Measurements from ENCODE around the gene MNAT1. TPM values are rescaled to one million over a fixed set of nuclear protein-coding genes. Genes with fewer than 3 reads are reported as not detected.

The MNAT1 gene
- total RNA-seq, 1 donor: 71.7 TPM

DNA sequence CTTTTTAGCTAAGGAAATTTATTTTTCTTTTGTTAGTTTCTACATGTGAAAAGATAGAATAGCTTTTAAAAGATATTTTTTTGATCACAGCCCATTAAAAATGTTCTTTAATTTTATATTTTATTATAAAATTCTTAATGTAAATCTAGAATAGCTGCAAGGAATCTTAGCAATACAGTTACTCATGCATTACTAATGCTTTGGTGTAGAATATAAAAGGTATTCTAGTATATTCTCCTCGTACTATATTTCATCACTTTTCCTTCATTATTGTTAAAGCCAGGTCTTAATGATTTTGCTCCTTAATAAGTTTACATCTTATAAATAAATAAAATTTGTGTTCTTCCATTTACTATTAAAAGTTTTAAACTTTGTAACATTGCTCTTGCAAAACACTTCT is 82.6 kb downstream of the MNAT1 start:
- H3K4me3 ChIP-seq (ENCODE audit: low read depth, low read length): no peak overlapping the region
- TF ChIP-seq, protein P1, sequence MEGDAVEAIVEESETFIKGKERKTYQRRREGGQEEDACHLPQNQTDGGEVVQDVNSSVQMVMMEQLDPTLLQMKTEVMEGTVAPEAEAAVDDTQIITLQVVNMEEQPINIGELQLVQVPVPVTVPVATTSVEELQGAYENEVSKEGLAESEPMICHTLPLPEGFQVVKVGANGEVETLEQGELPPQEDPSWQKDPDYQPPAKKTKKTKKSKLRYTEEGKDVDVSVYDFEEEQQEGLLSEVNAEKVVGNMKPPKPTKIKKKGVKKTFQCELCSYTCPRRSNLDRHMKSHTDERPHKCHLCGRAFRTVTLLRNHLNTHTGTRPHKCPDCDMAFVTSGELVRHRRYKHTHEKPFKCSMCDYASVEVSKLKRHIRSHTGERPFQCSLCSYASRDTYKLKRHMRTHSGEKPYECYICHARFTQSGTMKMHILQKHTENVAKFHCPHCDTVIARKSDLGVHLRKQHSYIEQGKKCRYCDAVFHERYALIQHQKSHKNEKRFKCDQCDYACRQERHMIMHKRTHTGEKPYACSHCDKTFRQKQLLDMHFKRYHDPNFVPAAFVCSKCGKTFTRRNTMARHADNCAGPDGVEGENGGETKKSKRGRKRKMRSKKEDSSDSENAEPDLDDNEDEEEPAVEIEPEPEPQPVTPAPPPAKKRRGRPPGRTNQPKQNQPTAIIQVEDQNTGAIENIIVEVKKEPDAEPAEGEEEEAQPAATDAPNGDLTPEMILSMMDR (IDR thresholded peaks at IDR 0.05; ENCODE audit: insufficient read depth, low read depth, low read length): no peak
- DNase-seq (ENCODE audit: low read depth): no peak

DNA sequence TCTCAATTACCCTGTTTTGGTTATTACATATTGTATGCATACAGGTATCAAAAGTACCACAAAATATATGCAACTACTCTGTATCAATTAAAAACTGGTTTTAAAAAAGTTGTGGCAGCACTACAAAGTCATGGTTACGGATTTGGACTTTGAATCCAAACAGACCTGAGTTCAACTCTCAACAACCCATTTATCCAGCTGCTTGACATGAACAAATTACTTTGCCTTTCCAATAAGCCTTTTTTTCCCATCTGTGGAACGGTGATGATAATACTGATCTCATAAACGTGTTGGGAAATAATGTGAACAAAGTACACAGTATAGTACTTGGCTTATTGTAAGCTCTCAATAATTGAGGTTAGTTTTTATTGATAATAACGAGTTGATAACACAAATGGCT is 85.0 kb downstream of the MNAT1 start:
- DNase-seq (ENCODE audit: low read depth): no peak
- H3K4me3 ChIP-seq (ENCODE audit: low read depth, low read length): no peak overlapping the region
- TF ChIP-seq, protein P1 (IDR thresholded peaks at IDR 0.05; ENCODE audit: insufficient read depth, low read depth, low read length): no peak

DNA sequence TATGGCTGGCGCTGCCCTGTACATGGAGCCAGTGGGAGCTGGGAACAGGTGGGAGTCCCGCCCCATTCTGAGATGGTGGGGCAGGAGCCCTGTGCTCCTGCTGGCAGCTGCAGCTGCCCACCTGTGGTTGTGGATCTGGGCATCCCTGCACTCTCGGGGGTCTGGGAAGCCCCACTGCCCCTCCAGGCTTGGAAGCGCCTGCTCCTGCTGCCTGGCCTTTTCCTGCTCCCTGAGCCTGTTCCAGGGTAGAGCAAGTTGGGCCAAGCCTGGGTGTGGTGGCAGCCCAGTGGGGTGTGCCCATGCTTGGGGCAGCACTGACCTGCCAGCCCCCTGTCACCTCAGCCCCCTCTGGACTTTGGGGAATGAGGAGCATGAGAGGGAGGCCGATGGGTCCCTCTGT is 104.0 kb downstream of the MNAT1 start:
- H3K4me3 ChIP-seq (ENCODE audit: low read depth, low read length): no peak overlapping the region
- TF ChIP-seq, protein P1 (IDR thresholded peaks at IDR 0.05; ENCODE audit: insufficient read depth, low read depth, low read length): no peak
- no peak for DNase-seq (ENCODE audit: low read depth)

DNA sequence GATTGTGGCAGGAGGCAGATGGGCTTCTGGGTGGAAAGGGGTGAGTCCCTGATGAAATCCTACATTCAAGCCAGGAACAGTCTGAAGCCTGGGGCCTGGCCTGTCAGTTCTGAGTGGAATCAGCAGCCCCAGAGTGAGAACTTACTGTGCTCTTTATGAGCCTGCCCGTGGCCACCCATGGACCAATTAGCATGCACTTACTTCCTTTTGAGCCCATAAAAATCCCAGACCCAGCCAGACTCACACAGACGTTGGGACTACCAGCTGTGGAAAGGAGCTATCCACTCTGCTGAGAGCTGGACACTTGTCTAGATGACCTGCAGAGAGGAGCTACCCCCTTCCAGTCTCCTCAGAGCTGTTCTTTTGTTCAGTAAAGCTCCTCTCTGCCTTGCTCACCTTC is 104.5 kb downstream of the MNAT1 start:
- DNase-seq (ENCODE audit: low read depth): no peak
- TF ChIP-seq, protein P1 (IDR thresholded peaks at IDR 0.05; ENCODE audit: insufficient read depth, low read depth, low read length): no peak
- no peak overlapping the region for H3K4me3 ChIP-seq (ENCODE audit: low read depth, low read length)

DNA sequence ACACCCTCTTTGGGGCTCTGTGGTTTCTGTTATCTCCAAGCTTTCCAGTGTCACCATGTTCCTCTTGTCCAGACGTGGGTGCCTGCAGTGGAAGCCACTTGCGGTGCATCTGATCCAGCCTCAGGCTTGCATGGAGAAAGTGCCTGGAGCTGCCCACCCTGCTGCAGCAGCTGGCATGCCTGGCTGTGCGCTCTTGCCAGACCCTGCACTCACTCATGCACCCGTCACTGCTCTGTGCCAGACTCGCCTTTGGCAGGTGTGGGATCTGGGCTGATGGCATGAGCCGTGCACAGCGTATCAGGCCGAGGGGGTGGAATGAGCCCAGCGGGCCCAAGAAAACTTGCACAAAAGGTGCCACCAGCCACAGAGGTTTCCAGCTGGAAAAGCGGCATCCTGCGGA is 105.1 kb downstream of the MNAT1 start:
- no peak for DNase-seq (ENCODE audit: low read depth)
- TF ChIP-seq, protein P1 (IDR thresholded peaks at IDR 0.05; ENCODE audit: insufficient read depth, low read depth, low read length): no peak
- no peak overlapping the region for H3K4me3 ChIP-seq (ENCODE audit: low read depth, low read length)

DNA sequence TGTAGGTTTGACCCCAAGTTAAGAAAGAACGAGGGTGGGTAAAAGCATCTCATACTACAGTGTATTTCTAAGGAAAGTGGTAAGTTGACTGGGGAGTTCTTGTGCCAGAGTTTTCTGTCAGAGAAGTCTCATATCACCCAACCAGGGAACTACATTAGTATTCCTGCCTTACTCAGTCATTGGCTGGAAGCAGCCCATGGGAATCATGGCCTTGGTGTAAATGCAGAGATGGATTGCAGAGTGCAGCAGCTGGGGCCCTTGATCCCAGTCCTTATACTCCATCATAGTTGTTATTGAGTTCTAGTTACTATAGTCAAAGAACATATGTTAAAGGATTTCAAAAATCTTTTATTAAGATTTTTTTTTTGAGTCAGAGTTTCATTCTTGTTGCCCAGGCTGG is 105.8 kb downstream of the MNAT1 start:
- no peak for DNase-seq (ENCODE audit: low read depth)
- no peak overlapping the region for H3K4me3 ChIP-seq (ENCODE audit: low read depth, low read length)
- TF ChIP-seq, protein P1 (IDR thresholded peaks at IDR 0.05; ENCODE audit: insufficient read depth, low read depth, low read length): no peak

DNA sequence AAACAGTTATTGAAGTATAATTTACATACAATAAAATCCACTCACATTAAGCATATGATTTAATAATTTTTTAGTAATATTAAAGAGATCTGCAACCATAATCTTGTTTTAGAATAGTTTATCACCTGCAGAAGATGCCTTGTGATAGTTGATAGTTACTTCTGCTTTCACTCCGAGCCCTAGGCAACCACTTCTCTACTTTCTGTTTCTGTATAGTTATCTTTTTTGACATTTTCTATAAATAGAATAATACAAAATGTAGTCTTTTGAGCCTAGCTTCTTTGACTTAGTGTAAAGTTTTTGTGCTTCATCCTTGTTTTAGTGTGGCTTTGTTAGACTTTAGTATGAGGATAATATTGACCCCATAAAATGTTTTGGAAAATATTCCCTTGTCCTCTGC is 111.0 kb downstream of the MNAT1 start:
- DNase-seq (ENCODE audit: low read depth): no peak
- H3K4me3 ChIP-seq (ENCODE audit: low read depth, low read length): no peak overlapping the region
- TF ChIP-seq, protein P1 (IDR thresholded peaks at IDR 0.05; ENCODE audit: insufficient read depth, low read depth, low read length): no peak

Data from fibroblast of villous mesenchyme (primary cell).